Measurements from ENCODE around the gene SLC6A12.
"Not testable (repeated sequence)": the region's sequence is repeated elsewhere in the genome, so short reads cannot be mapped to it uniquely, and the experiment has no call there.

SLC6A12 gene

GRCh38 chr12:214003-214741 lies at the start of gene SLC6A12:
Gene SLC6A12, minus strand, starts transcription at chr12:214157. Its CDS starts 4,171 bp downstream, at chr12:209986.
- no peak for DNase-seq

GRCh38 chr12:263574-263973 lies 49.6 kb upstream of the SLC6A12 start:
- DNase-seq: no peak

GRCh38 chr12:262817-263216 lies 48.9 kb upstream of the SLC6A12 start, which contains the start of gene SLC6A13:
Gene SLC6A13, minus strand, starts transcription at chr12:262836. Its CDS starts 2,784 bp downstream, at chr12:260052.
- DNase-seq: no peak

- DNase-seq: no peak
Observed at GRCh38 chr12:262113-262512, 48.2 kb upstream of the SLC6A12 start.

- DNase-seq: no peak
Observed at GRCh38 chr12:257521-258321, 43.8 kb upstream of the SLC6A12 start.

- no peak for DNase-seq
Observed at GRCh38 chr12:256958-257357, 43.0 kb upstream of the SLC6A12 start.

GRCh38 chr12:256225-256624 lies 42.3 kb upstream of the SLC6A12 start:
- DNase-seq: no peak

GRCh38 chr12:254912-255311 lies 41.0 kb upstream of the SLC6A12 start:
- no peak for DNase-seq

- no peak for DNase-seq
Observed at GRCh38 chr12:254039-254438, 40.1 kb upstream of the SLC6A12 start.

- DNase-seq: no peak
Observed at GRCh38 chr12:253116-253831, 39.3 kb upstream of the SLC6A12 start.

GRCh38 chr12:252636-253035 lies 38.7 kb upstream of the SLC6A12 start:
- DNase-seq: no peak

- no peak for DNase-seq
Observed at GRCh38 chr12:247271-247670, 33.3 kb upstream of the SLC6A12 start.

GRCh38 chr12:243381-243780 lies 29.4 kb upstream of the SLC6A12 start:
- no peak for DNase-seq

GRCh38 chr12:242496-242895 lies 28.5 kb upstream of the SLC6A12 start:
- DNase-seq: no peak

GRCh38 chr12:241266-241665 lies 27.3 kb upstream of the SLC6A12 start:
- DNase-seq: no peak

GRCh38 chr12:240566-240965 lies 26.6 kb upstream of the SLC6A12 start:
- DNase-seq: no peak

- DNase-seq: no peak
Observed at GRCh38 chr12:238736-239398, 24.9 kb upstream of the SLC6A12 start.

GRCh38 chr12:238116-238515 lies 24.2 kb upstream of the SLC6A12 start:
- no peak for DNase-seq

GRCh38 chr12:237026-237815 lies 23.3 kb upstream of the SLC6A12 start:
- no peak for DNase-seq

GRCh38 chr12:236445-236844 lies 22.5 kb upstream of the SLC6A12 start:
- no peak for DNase-seq

- DNase-seq: not testable (repeated sequence)
Observed at GRCh38 chr12:235967-236366, 22.0 kb upstream of the SLC6A12 start.

- DNase-seq: no peak
Observed at GRCh38 chr12:234891-235415, 21.0 kb upstream of the SLC6A12 start.

All from activated CD8-positive, alpha-beta memory T cell treated with anti-CD3 and anti-CD28 coated beads, Interleukin-2, amount 50 U/mL, for 4 hours (primary cell).